DMS114 treated with DMSO at 0.1 percent for 48 hours (cell line): ENCODE measurements around the gene LRRC61.
"Not testable (repeated sequence)": the region's sequence is repeated elsewhere in the genome, so short reads cannot be mapped to it uniquely, and the experiment has no call there.

ENCODE experiments used
- DNase-seq: peaks from one replicate; lab custom pipeline; 2025; ENCODE audit not compliant: unreplicated experiment; lab: John Stamatoyannopoulos, UW

LRRC61 gene

GRCh38 chr7:150381096-150381495, 57.9 kb downstream of the LRRC61 start:
- DNase-seq = no peak

DNA sequence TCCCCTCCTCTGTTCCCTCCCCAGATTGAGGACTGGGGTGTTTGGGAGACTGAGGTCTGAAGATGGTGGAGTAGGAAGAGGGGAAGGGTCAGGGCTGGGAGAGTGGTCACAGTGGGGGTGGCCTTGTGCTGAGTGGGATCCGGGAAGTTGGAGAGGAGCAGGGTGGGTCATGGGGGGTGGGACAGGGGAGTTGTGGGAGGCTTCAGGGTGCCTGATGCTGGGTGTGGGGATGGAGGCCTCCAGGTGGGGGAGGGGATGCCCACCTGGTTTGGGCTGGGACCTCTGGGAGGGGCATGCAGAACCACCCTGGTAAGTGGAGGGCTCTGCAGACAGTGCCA, 58.6 kb downstream of the LRRC61 start:
- no peak for DNase-seq

DNA sequence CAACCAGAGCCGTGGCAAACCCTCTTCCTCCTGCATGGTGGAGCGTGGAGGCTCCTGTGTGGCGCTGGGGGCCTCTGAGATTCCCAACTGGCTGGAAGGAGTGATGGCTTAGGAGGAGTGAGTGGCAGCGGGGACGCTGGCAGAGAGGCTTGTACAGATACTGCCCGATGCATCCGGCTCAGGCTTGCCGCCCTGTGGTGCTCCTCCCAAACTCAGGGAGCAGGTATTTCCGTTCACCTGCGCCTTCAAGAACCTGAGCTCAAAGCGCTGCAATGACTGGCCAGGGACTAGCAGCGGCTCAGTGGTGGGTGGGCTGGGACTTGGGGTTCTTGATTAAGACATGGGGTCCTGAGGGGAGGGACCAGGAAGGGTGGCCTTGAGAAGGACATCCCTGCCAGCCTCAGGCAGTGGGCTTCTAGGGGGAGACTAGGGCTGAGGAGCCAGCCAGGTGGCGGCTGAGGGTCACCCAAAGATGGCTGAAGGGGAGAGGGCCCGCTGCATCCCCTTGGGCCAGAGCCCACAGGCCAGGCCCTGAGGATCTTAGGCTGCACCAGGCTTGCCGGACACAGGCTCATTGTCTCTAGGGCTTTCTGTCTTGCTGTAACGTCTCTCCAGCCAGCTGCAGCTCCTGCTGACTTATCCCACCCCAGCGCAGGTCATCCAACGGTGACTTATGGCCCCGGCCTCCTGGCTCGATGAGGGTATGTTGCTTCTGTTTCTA, 59.1 kb downstream of the LRRC61 start:
- DNase-seq = no peak

DNA sequence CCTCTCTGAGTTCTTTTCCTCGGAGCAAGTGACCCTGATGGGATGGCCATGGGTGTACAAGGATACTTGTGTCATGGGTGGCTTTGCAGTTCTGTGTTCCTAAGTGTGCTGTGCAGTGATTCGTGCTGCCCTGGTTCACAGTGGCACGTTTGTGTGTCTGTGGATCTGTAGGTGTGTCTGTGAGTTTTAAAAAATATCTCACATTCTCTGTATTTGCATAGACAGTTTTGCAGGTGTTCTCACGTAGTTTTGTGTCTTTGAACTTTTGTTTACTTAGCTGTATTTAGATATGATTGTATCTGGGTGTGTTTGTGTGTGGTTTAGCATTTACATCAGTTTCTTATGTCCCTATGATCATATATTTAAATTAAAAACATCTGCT, 59.7 kb downstream of the LRRC61 start:
- DNase-seq = no peak

- DNase-seq = no peak
These were observed 60.7 kb downstream of the LRRC61 start for GRCh38 chr7:150383710-150384397.

DNA sequence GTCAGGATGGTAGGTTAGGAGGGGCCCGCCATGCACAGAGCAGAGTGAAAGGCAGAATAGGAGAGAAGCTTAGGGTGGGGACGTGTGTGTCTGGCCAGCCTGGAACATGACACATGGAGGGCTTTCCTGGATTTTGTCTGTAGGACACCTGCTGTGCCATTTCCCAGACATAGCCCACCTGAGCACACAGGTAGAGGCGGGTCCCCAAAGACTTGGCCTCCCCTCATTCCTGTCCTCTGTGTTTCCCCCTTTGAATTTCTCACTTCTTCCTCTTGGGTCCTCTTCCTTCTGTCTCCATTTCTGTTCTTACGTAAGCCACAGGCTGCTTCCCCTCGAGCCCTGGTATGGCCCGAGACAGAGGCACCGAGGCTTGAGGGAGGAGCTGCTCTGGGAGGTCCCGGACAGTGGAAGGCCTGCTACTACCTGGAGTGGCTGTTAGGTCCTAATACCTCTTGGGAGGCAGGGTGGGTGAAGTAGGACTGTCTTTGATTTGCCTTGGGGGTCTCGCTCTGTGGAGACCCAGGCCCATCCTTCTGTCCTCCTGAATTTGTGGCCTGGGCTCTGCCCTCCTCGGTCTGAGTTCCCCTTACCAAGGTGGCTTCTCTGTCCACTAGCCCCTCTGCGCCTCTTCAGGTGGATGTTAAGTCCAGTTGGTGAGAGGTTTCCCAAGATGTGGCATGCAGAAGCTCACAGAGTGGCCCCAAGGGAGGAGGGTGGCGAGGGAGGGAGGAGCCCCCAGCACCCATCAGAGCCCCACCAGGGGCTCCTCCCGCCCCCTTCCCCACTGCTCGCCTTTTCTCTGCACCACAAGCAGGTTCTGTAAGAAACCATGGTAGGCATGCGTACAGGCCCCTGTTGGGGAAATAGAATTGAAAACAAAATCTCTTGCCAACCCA, 61.5 kb downstream of the LRRC61 start:
- DNase-seq = no peak

GRCh38 chr7:150385302-150385723, 62.2 kb downstream of the LRRC61 start:
- no peak for DNase-seq

DNA sequence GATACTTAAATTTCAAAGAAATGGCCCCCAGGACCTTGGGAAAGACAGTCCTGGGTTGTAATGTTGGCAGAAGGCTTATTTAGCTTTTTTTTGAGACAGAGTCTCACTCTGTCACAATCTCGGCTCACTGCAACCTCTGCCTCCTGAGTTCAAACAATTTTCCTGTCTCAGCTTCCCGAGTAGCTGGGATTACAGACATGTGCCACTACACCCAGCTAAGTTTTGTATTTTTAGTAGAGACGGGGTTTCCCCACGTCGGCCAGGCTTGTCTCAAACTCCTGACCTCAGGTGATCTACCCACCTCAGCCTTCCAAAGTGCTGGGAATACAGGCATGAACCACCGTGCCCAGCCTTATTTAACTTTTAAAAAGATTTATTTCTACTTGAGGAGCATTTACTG, 62.7 kb downstream of the LRRC61 start:
- DNase-seq = not testable (repeated sequence)
